Astrocyte (in vitro differentiated cells and primary cell): ENCODE data around the gene ACSF3. TPM values are rescaled to one million over a fixed set of nuclear protein-coding genes. Genes with fewer than 3 reads are reported as not detected.

Source experiments
- DNase-seq: peaks from one replicate; pipeline ENCODE4 v3.0.0-alpha.2; 2010; ENCODE audit warnings: low read depth
- FAIRE-seq: peaks from 2 replicates; lab custom pipeline; 2011; peaks lifted over from hg19 to GRCh38; lab: Jason Lieb, UNC
- H2AFZ ChIP-seq: 2 replicates; pipeline ENCODE4 v1.6.0; 2012; ENCODE audit warnings: low read depth, low read length, inconsistent platforms
- H3K27ac ChIP-seq: 2 replicates; pipeline ENCODE4 v1.5.1; 2011; ENCODE audit warnings: low read depth, low read length, inconsistent platforms
- H3K27me3 ChIP-seq: 2 replicates; pipeline ENCODE4 v1.6.0; 2011; ENCODE audit warnings: low read length, inconsistent platforms; ENCODE audit not compliant: insufficient read depth
- H3K36me3 ChIP-seq: 2 replicates; pipeline ENCODE4 v1.5.1; 2011; ENCODE audit warnings: low read length, inconsistent platforms; ENCODE audit not compliant: insufficient read depth
- H3K4me1 ChIP-seq: 2 replicates; pipeline ENCODE4 v1.5.1; 2011; ENCODE audit warnings: low read length, inconsistent platforms; ENCODE audit not compliant: insufficient read depth
- H3K4me2 ChIP-seq: 2 replicates; pipeline ENCODE4 v1.6.0; 2012; ENCODE audit warnings: low read length, inconsistent platforms
- H3K4me3 ChIP-seq: 2 replicates; pipeline ENCODE4 v1.5.1; 2011; ENCODE audit warnings: low read depth, mild to moderate bottlenecking, low read length, inconsistent platforms; ENCODE audit not compliant: insufficient read depth
- H3K79me2 ChIP-seq: 2 replicates; pipeline ENCODE4 v1.6.0; 2012; ENCODE audit warnings: mild to moderate bottlenecking, low read length, inconsistent platforms; ENCODE audit not compliant: insufficient read depth
- H3K9ac ChIP-seq: 2 replicates; pipeline ENCODE4 v1.6.0; 2012; ENCODE audit warnings: mild to moderate bottlenecking, low read length, inconsistent platforms
- H3K9me3 ChIP-seq: 2 replicates; pipeline ENCODE4 v1.5.1; 2012; ENCODE audit warnings: low read depth, mild to moderate bottlenecking, low read length, inconsistent platforms; ENCODE audit not compliant: insufficient read depth
- H4K20me1 ChIP-seq: 2 replicates; pipeline ENCODE4 v1.6.0; 2012; ENCODE audit warnings: low read length, inconsistent platforms; ENCODE audit not compliant: insufficient read depth
- H3K27ac Mint-ChIP-seq: one replicate; pipeline ENCODE4 v1.8.0; 2021; ENCODE audit warnings: mild to moderate bottlenecking, mixed read lengths; ENCODE audit not compliant: unreplicated experiment
- H3K27me3 Mint-ChIP-seq: one replicate; pipeline ENCODE4 v1.8.0; 2021; ENCODE audit warnings: low read depth, mixed read lengths; ENCODE audit not compliant: unreplicated experiment
- H3K36me3 Mint-ChIP-seq: one replicate; pipeline ENCODE4 v1.8.0; 2021; ENCODE audit warnings: low read depth, mixed read lengths; ENCODE audit not compliant: unreplicated experiment
- H3K4me1 Mint-ChIP-seq: one replicate; pipeline ENCODE4 v1.8.0; 2021; ENCODE audit warnings: low read depth, mixed read lengths; ENCODE audit not compliant: unreplicated experiment
- H3K4me3 Mint-ChIP-seq: one replicate; pipeline ENCODE4 v1.8.0; 2021; ENCODE audit warnings: mild to moderate bottlenecking, moderate library complexity, mixed read lengths; ENCODE audit not compliant: unreplicated experiment
- H3K9me3 Mint-ChIP-seq: one replicate; pipeline ENCODE4 v1.8.0; 2021; ENCODE audit warnings: mild to moderate bottlenecking, mixed read lengths; ENCODE audit not compliant: unreplicated experiment
- CTCF ChIP-seq: IDR thresholded peaks from 2 replicates; pipeline ENCODE4 v1.5.1; 2011; ENCODE audit warnings: low read depth, mild to moderate bottlenecking, inconsistent platforms, low read length, moderate library complexity; ENCODE audit not compliant: insufficient read depth
- EZH2 ChIP-seq: IDR thresholded peaks from 2 replicates; pipeline ENCODE4 v1.6.1; 2012; ENCODE audit warnings: mild to moderate bottlenecking, low read length, inconsistent platforms; ENCODE audit not compliant: insufficient read depth
- total RNA-seq: library from RNA; stranded (reverse); gene quantifications from 2 replicates; pipeline ENCODE4 v1.2.1, GENCODE V29; 2021

The ACSF3 gene
- total RNA-seq, 1 donor from 2014 or later = 17.0 TPM

- Mint-ChIP-seq H3K27me3 (peaks cover 16% of the 10 kb centered on the region), H3K36me3 (no peaks in the 10 kb centered on the region), H3K4me3 (no peak overlapping the region), H3K27ac (no peak overlapping the region), H3K9me3 (no peaks in the 10 kb centered on the region), H3K4me1 (no peaks in the 10 kb centered on the region)
- Histone ChIP-seq H3K4me3 (no peak overlapping the region), H3K27ac (no peak overlapping the region), H3K4me2 (no peak overlapping the region), H3K9me3 (no peaks in the 10 kb centered on the region), H3K9ac (no peak overlapping the region), H2AFZ (no peak overlapping the region), H3K36me3 (no peaks in the 10 kb centered on the region), H4K20me1 (no peaks in the 10 kb centered on the region), H3K4me1 (no peaks in the 10 kb centered on the region), H3K27me3 (no peaks in the 10 kb centered on the region), H3K79me2 (no peaks in the 10 kb centered on the region)
- FAIRE-seq (no peak), DNase-seq (no peak)
- TF ChIP-seq CTCF (no peak), EZH2 (no peak)
Measured at GRCh38 chr16:89175280-89176146, 81.9 kb downstream of the ACSF3 start.

- no peaks in the 10 kb centered on the region for H4K20me1 ChIP-seq
- H3K4me1 ChIP-seq = no peaks in the 10 kb centered on the region
- H3K79me2 ChIP-seq = no peaks in the 10 kb centered on the region
- H3K9me3 ChIP-seq = no peaks in the 10 kb centered on the region
- H3K36me3 Mint-ChIP-seq = no peaks in the 10 kb centered on the region
- no peaks in the 10 kb centered on the region for H3K9me3 Mint-ChIP-seq
- H3K4me3 ChIP-seq = no peak overlapping the region
- no peak overlapping the region for H3K4me3 Mint-ChIP-seq
- no peak overlapping the region for H3K9ac ChIP-seq
- H3K4me2 ChIP-seq = no peak overlapping the region
- H3K4me1 Mint-ChIP-seq = no peaks in the 10 kb centered on the region
- H3K27me3 ChIP-seq = no peaks in the 10 kb centered on the region
- no peak overlapping the region for H2AFZ ChIP-seq
- H3K27ac ChIP-seq = no peak overlapping the region
- DNase-seq (no peak), FAIRE-seq (no peak)
- no peak overlapping the region for H3K27ac Mint-ChIP-seq
- H3K36me3 ChIP-seq = no peaks in the 10 kb centered on the region
- H3K27me3 Mint-ChIP-seq = peaks cover 13% of the 10 kb centered on the region
- TF ChIP-seq EZH2 = no peak
Measured at GRCh38 chr16:89176147-89176690, 82.6 kb downstream of the ACSF3 start.

- H3K27me3 Mint-ChIP-seq = peaks cover 14% of the 10 kb centered on the region
- no peak for DNase-seq
- no peaks in the 10 kb centered on the region for H3K27me3 ChIP-seq
- no peaks in the 10 kb centered on the region for H3K79me2 ChIP-seq
- H3K4me3 ChIP-seq = no peak overlapping the region
- H3K4me3 Mint-ChIP-seq = no peak overlapping the region
- no peak overlapping the region for H3K27ac ChIP-seq
- H3K27ac Mint-ChIP-seq = no peak overlapping the region
- FAIRE-seq = no peak
- H3K36me3 ChIP-seq = no peaks in the 10 kb centered on the region
- no peaks in the 10 kb centered on the region for H4K20me1 ChIP-seq
- H3K36me3 Mint-ChIP-seq = no peaks in the 10 kb centered on the region
- H3K9ac ChIP-seq = no peak overlapping the region
- TF ChIP-seq EZH2 (no peak), CTCF (no peak)
- H3K4me2 ChIP-seq = no peak overlapping the region
- no peaks in the 10 kb centered on the region for H3K4me1 ChIP-seq
- no peaks in the 10 kb centered on the region for H3K9me3 ChIP-seq
- H3K9me3 Mint-ChIP-seq = no peaks in the 10 kb centered on the region
- no peak overlapping the region for H2AFZ ChIP-seq
- H3K4me1 Mint-ChIP-seq = no peaks in the 10 kb centered on the region
Measured at GRCh38 chr16:89176717-89177116, 83.1 kb downstream of the ACSF3 start.
